K562 (cell line): ENCODE measurements around the gene DCAF7. TPM values are rescaled to one million over a fixed set of nuclear protein-coding genes. Genes with fewer than 3 reads are reported as not detected.

ENCODE experiments used
- FOXM1 ChIP-seq, 2 experiments: fragments of 450-650 bp in 1 of 2; sonication (generic) in 1 of 2; formaldehyde crosslinking in 1 of 2; IDR thresholded peaks; 2 replicates each; pipeline versions ENCODE4 v1.6.1 to v1.9.0; 2017 to 2022; ENCODE audit warnings: low read depth in 2 of 2, mild to moderate bottlenecking in 2 of 2, missing genetic modification reagents in 1 of 2, moderate library complexity in 1 of 2
- KDM4B ChIP-seq, 2 experiments: fragments of 450-650 bp in 1 of 2; sonication (generic) in 1 of 2; IDR thresholded peaks; 2 replicates each; pipeline ENCODE4 v1.6.1; 2016 to 2017; ENCODE audit warnings: borderline replicate concordance in 2 of 2, antibody characterized with exemption in 1 of 2, low read depth in 1 of 2, mild to moderate bottlenecking in 1 of 2
- NRF1 ChIP-seq, 2 experiments: fragments of 450-650 bp; IDR thresholded peaks in 1 of 2; conservative IDR thresholded peaks in 1 of 2; 2 replicates each; pipeline ENCODE4 v1.6.1; 2014; ENCODE audit warnings: mild to moderate bottlenecking in 2 of 2
- PML ChIP-seq: IDR thresholded peaks from 2 replicates; pipeline ENCODE4 v1.6.1; 2012; ENCODE audit warnings: low read length, inconsistent platforms
- RAD51 ChIP-seq: fragments of 450-650 bp; IDR thresholded peaks from 2 replicates; pipeline ENCODE4 v1.7.1; 2016; ENCODE audit warnings: low read depth, mild to moderate bottlenecking, borderline replicate concordance
- RCOR1 ChIP-seq, 2 experiments: IDR thresholded peaks; 2 replicates each; pipeline ENCODE4 v1.6.1; 2012; ENCODE audit warnings: low read depth in 2 of 2, low read length in 2 of 2, borderline replicate concordance in 1 of 2, improper control_type of control experiment in 1 of 2
- RFX5 ChIP-seq: IDR thresholded peaks from 2 replicates; pipeline ENCODE4 v1.6.1; 2011; ENCODE audit warnings: low read depth, mild to moderate bottlenecking, improper control_type of control experiment, low read length
- SAFB2 ChIP-seq: fragments of 200-400 bp; formaldehyde crosslinking; IDR thresholded peaks from 2 replicates; pipeline ENCODE4 v1.6.1; 2018; ENCODE audit warnings: borderline replicate concordance, low read length, low read depth, moderate library complexity; ENCODE audit not compliant: severe bottlenecking
- TGIF2 ChIP-seq: sonication (generic); formaldehyde crosslinking; IDR thresholded peaks from 2 replicates; pipeline ENCODE4 v1.8.1; 2022; ENCODE audit warnings: mild to moderate bottlenecking, missing genetic modification reagents, moderate library complexity
- ZKSCAN1 ChIP-seq: fragments of 150-350 bp; IDR thresholded peaks from 2 replicates; pipeline ENCODE4 v1.6.1; 2016; ENCODE audit warnings: low read depth, low read length
- ZNF175 ChIP-seq: fragments of 200-800 bp; sonication (Bioruptor generic); IDR thresholded peaks from 2 replicates; pipeline ENCODE4 v1.6.1; 2016; ENCODE audit warnings: low read depth, mild to moderate bottlenecking, missing genetic modification characterization, missing compliant biosample characterization
- ZNF23 ChIP-seq: fragments of 250-450 bp; sonication (Bioruptor Pico); IDR thresholded peaks from 2 replicates; pipeline ENCODE4 v1.4.0; 2020; ENCODE audit warnings: mild to moderate bottlenecking
- ZNF780A ChIP-seq: fragments of 250-450 bp; sonication (Bioruptor Pico); IDR thresholded peaks from 2 replicates; pipeline ENCODE4 v1.5.0; 2021; ENCODE audit warnings: mild to moderate bottlenecking
- ZZZ3 ChIP-seq: fragments of 450-650 bp; IDR thresholded peaks from 2 replicates; pipeline ENCODE4 v1.6.1; 2016; ENCODE audit warnings: antibody characterized with exemption, mild to moderate bottlenecking, moderate library complexity
- polyA plus RNA-seq, 8 experiments: library from polyadenylated mRNA; depleted of rRNA in 4 of 8; stranded (reverse) in 5 of 8; unstranded in 3 of 8; fragments of >200 nt; fragmentation: Nextera tagmentation in 2 of 8; fragmentation: Illumina TruSeq in 1 of 8; extraction: Ambion mirVana in 2 of 8; extraction: Trizol in 1 of 8; gene quantifications; 2 replicates each; pipeline versions ENCODE4 v1.2.1 to v1.2.3, GENCODE V29; 2011 to 2014; ENCODE audit warnings: inconsistent platforms in 1 of 8, missing spikeins in 1 of 8
- total RNA-seq, 7 experiments: library from RNA; depleted of rRNA in 6 of 7; stranded (reverse); fragments of >200 nt in 6 of 7; fragmentation: Illumina TruSeq in 2 of 7; extraction: Trizol in 2 of 7; gene quantifications; 2 replicates each; pipeline versions ENCODE4 v1.2.1 to v1.2.3, GENCODE V29; 2011 to 2021; ENCODE audit warnings: low replicate concordance in 1 of 7
- TF ChIP-seq, protein P1 (sequence below): fragments of 450-650 bp; IDR thresholded peaks from 2 replicates; pipeline ENCODE4 v1.6.1; 2018; ENCODE audit warnings: mild to moderate bottlenecking, low read depth; ENCODE audit not compliant: partially characterized antibody
- TF ChIP-seq, protein P2 (sequence below): fragments of 450-650 bp; formaldehyde crosslinking; IDR thresholded peaks from 2 replicates; pipeline ENCODE4 v1.4.0; 2020; ENCODE audit warnings: mild to moderate bottlenecking, moderate library complexity
- TF ChIP-seq, protein P3 (sequence below), 2 experiments: fragments of 450-650 bp; conservative IDR thresholded peaks; 2 replicates each; pipeline ENCODE4 v1.6.1; 2017; ENCODE audit warnings: mild to moderate bottlenecking in 2 of 2, moderate library complexity in 2 of 2
- TF ChIP-seq, protein P4 (sequence below): fragments of 450-650 bp; formaldehyde crosslinking; IDR thresholded peaks from 2 replicates; pipeline ENCODE4 v1.4.0; 2020; ENCODE audit warnings: mild to moderate bottlenecking

DCAF7 gene
- total and polyA plus RNA-seq, 9 of the 15 experiments (the other 6 are each of a cell fraction or from before 2014, with no cell fraction given): 30.8 to 123 (median 40.2) TPM

DNA sequence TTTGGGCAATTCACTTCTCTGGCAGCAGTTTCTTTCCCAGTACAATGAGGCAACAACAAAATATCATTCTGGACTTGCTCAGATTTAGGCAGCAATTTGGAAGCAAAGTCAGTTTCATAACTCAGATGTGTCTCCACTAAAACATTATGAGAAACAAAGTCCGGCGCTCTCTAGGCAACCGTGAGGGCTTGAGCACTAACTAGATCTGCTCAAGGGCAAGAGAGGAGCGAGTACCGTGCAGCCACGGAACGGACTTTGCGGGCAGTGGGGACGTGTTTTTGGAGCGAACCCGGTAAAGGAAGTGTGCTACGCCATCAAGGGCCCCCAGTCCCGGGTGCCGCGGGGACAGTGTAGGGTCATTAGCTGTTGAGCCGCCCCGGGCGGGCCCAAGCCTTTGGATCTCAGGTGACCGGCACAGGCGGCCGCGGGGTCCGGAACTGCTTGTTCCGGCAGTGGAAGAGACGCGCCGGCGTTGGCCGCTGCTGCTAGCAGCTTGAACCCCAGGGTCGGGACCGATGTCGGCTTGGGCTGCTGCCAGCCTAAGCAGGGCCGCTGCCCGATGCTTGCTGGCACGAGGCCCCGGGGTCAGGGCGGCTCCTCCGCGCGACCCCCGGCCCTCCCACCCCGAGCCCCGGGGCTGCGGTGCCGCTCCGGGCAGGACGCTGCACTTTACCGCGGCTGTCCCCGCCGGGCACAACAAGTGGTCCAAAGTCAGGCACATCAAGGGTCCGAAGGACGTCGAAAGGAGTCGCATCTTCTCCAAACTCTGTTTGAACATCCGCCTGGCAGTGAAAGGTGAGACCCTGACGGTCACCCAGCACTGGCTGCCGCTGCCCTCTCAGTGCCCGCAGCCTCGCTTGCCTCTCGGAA lies 50.5 kb downstream of the DCAF7 start, which contains the start of gene TACO1 (continued):
- TF ChIP-seq, protein P1, sequence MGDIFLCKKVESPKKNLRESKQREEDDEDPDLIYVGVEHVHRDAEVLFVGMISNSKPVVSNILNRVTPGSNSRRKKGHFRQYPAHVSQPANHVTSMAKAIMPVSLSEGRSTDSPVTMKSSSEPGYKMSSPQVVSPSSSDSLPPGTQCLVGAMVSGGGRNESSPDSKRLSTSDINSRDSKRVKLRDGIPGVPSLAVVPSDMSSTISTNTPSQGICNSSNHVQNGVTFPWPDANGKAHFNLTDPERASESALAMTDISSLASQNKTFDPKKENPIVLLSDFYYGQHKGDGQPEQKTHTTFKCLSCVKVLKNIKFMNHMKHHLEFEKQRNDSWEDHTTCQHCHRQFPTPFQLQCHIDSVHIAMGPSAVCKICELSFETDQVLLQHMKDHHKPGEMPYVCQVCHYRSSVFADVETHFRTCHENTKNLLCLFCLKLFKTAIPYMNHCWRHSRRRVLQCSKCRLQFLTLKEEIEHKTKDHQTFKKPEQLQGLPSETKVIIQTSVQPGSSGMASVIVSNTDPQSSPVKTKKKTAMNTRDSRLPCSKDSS: no peak
- 0 out of 4 replicates have a peak, but pooled peaks of 1 of the 2 experiments have one; percentile 18 for TF ChIP-seq NRF1 (conservative IDR thresholded peaks at IDR 0.05 in 1 of 2, IDR thresholded peaks at IDR 0.05 in 1 of 2)
- peak; percentile 65; the same call in 1 of the 2 replicates for TF ChIP-seq PML
- TF ChIP-seq ZNF780A (CRISPR knock-in tag): no peak
- no peak for TF ChIP-seq RFX5
- no peak for TF ChIP-seq SAFB2
- TF ChIP-seq, protein P2, sequence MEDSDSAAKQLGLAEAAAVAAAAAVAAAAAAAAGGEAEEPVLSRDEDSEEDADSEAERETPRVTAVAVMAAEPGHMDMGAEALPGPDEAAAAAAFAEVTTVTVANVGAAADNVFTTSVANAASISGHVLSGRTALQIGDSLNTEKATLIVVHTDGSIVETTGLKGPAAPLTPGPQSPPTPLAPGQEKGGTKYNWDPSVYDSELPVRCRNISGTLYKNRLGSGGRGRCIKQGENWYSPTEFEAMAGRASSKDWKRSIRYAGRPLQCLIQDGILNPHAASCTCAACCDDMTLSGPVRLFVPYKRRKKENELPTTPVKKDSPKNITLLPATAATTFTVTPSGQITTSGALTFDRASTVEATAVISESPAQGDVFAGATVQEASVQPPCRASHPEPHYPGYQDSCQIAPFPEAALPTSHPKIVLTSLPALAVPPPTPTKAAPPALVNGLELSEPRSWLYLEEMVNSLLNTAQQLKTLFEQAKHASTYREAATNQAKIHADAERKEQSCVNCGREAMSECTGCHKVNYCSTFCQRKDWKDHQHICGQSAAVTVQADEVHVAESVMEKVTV (CRISPR knock-in tag): no peak
- TF ChIP-seq ZNF23 (CRISPR knock-in tag): no peak
- peak; percentile 77; the same call in 1 of the 2 replicates for TF ChIP-seq ZKSCAN1
- TF ChIP-seq ZNF175 (CRISPR knock-in tag): peak; percentile 44; the same call in 1 of the 2 replicates
- peak in 1 of 2 experiments; percentile 97; a peak in 2 of 4 replicates for TF ChIP-seq KDM4B (IDR thresholded peaks at IDR 0.05; ENCODE audit: borderline replicate concordance in 2 of 2, low read depth in 1 of 2)
- peak in 1 of 2 experiments; percentile 63; a peak in 1 of 4 replicates for TF ChIP-seq RCOR1 (IDR thresholded peaks at IDR 0.05; ENCODE audit: borderline replicate concordance in 1 of 2, low read depth in 2 of 2, low read length in 2 of 2)
- TF ChIP-seq RAD51: no peak
- peak; percentile 71; the same call in 1 of the 2 replicates for TF ChIP-seq ZZZ3
- TF ChIP-seq, protein P3, sequence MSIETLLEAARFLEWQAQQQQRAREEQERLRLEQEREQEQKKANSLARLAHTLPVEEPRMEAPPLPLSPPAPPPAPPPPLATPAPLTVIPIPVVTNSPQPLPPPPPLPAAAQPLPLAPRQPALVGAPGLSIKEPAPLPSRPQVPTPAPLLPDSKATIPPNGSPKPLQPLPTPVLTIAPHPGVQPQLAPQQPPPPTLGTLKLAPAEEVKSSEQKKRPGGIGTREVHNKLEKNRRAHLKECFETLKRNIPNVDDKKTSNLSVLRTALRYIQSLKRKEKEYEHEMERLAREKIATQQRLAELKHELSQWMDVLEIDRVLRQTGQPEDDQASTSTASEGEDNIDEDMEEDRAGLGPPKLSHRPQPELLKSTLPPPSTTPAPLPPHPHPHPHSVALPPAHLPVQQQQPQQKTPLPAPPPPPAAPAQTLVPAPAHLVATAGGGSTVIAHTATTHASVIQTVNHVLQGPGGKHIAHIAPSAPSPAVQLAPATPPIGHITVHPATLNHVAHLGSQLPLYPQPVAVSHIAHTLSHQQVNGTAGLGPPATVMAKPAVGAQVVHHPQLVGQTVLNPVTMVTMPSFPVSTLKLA (conservative IDR thresholded peaks at IDR 0.05): peak; percentile 50 to 83
- no peak for TF ChIP-seq FOXM1 (IDR thresholded peaks at IDR 0.05; ENCODE audit: low read depth)
- TF ChIP-seq FOXM1 (CRISPR knock-in tag; IDR thresholded peaks at IDR 0.05; ENCODE audit: low read depth): no peak
- TF ChIP-seq TGIF2 (CRISPR knock-in tag): no peak
- TF ChIP-seq, protein P4, sequence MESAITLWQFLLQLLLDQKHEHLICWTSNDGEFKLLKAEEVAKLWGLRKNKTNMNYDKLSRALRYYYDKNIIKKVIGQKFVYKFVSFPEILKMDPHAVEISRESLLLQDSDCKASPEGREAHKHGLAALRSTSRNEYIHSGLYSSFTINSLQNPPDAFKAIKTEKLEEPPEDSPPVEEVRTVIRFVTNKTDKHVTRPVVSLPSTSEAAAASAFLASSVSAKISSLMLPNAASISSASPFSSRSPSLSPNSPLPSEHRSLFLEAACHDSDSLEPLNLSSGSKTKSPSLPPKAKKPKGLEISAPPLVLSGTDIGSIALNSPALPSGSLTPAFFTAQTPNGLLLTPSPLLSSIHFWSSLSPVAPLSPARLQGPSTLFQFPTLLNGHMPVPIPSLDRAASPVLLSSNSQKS (CRISPR knock-in tag): no peak
